ENCODE results near the gene B3GAT1.

B3GAT1 gene

DNA sequence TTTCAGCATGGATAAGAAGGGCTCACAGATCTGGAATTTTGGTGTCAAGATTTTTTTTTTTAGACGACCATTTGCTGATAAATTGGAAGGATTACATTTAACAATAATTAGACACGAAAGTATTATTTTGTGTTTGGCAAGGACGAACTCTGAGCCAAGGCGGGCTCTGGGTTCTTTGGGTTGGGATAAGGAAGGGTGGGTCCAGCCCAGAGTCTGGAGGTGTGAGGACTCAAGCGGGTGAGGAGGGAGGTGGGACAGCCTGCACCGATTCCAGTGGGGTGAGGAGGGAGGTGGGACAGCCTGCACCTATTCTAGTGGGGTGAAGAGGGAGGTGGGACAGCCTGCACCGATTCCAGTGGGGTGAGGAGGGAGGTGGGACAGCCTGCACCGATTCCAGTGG, 4.1 kb downstream of the B3GAT1 start:
- DNase-seq = no peak

DNA sequence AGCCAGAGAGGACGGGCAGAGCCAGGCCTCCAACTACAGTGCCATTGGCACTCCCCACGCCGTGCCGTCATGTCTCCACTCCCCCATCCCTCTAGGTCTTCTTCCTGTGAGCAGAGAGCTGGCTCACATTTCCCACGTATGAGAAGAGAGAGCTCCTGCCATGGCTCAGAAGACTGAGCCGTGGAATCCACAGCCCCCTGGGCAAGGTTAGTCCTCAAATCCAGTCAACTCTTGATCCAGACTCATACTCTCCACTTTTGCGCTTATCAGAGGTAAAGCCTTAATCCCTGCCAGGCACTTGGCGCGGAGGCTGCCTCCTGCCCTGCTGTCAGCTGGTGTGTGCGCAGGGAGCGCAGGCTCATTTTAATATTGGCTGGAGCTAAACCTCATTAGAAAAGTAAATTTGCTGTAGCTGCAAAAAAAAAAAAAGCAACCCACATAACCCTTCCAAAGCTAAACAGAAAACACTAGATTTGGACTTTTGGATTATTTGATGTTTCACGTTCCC, 4.7 kb downstream of the B3GAT1 start:
- DNase-seq = peak; percentile 24

DNA sequence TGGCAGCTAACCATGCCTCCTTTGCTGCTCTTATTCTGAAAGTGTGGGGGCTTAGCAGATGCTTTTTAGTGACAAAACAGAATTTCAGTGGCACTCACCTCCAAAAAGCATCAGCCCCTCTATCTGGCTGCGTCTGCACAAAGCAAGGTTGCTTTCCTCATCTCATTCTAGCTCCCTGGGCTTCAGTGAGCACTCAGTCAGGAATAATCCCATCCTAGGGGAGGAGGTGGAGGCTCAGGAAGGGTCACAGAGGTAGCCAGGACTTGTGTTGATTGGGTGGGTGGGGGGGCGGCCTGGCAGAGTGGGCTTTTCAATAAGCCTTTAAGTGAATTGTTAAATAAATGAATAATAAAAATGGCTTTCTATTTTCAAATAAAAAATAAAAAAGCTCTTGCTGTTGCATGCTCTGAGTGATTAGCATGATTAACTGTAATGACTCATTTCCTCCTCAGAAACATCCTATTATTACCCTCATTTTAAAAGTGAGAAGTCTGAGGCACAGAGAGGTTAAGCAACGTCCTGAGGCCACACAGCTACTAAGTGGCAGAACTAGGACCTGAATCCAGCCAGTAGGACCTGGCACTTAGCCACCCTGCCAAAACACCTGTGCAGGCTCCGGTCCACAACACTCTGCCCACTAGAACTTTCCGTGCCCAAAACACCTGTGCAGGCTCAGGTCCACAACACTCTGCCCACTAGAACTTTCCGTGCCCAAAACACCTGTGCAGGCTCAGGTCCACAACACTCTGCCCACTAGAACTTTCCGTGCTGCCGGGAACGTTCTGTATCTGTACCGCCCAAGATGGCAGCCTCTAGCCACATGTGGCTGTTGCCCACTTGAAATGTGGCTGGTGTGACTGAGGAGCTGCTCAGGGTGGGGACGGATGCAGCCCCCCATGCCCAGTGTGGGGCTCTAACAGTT, 5.5 kb downstream of the B3GAT1 start:
- no peak for DNase-seq

DNA sequence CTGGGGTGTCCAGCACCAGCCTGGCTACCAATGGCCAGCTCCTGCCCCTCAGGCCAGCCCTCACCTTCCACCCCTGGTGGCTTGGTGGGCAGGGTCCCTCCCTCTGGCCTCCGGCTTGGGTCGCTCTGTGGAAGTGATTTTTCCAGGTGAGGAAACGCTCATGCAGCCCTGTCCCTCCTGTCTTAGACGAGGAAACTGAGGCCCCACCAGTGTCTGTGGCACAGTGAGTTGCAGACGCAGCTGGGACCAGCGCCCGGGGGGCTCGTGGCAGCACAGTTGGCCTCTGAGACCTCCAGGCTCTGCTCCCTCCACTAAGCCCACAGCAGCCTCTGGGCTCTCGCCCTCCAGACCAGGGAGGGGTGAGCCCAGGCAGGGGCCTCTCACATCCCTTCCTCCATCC, 6.2 kb downstream of the B3GAT1 start:
- no peak for DNase-seq

DNA sequence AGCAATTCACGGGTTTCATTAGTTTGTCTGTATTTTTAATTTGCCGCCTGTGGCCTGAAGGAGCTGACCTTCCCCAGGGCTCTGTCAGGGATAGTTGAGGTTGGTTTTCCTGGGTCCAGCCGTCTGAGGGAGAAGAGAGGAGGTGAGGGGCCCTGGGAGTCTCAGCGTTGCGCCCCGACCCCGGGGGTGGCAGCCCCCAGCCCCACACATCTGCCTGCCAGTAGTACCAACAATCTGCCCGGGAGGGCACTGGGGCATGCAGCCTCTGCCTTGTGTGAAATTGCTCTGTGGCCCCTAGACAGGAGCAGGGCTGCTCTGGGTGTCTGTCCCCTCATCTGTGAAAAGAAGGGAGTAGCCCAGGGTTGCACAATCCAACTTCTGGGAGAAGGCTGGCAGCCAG, 6.6 kb downstream of the B3GAT1 start:
- DNase-seq = no peak

DNA sequence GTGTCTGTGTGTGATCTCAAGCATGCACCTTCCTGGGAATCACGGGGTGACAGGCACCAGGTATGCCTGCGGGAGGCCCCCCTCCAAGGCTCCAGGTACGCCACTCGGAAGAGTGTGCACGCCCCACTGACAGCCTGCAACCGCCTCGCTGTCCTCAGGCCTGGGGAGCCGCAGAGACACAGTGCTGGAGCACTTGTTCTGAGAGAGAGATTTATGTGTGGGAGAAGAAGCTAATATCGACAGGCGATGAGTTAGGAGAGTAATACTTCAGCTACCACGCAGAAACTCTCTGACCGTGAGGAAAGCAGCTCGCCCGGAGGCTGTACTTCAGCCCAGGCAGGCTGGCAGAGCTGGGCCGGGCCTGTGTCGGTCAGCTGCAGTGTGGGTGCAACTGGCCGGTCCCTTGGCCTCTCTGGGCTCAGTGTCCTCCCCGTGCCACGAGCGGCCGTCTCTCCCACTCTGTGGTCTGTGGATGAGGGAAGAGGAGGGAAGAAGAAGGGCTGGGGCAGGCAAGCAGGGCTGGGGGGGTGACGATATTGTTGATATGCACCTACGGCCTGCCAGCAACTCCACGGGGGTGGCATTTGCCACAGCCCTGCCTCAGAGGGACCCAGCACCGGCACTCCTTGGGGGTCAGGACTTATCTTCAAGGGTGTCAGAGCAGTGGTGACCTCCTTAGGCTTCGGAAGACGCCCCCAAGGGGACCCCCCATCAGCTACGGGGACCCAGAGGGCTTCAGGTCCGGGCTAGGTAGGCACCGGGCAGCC, 7.3 kb downstream of the B3GAT1 start:
- DNase-seq = no peak

DNA sequence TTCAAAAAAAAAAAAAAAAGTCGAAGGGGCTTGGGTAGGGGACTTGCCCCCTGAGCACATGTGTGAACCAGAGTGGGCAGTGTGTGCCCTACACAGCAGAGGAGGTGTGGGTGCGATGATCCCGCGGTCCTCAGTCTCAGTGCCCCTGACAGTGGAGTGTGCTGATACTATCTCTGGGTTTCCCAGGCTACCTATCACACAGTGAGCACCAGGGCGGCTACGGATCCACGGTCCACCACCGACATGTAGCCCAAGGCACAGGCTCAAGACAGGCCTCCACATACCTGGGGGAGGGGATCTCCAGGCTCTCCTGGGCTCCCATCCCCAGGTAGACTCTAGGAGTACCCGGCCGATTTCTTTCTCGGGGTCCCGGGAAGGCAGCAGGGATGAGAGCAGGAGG, 9.1 kb downstream of the B3GAT1 start:
- DNase-seq = no peak

DNA sequence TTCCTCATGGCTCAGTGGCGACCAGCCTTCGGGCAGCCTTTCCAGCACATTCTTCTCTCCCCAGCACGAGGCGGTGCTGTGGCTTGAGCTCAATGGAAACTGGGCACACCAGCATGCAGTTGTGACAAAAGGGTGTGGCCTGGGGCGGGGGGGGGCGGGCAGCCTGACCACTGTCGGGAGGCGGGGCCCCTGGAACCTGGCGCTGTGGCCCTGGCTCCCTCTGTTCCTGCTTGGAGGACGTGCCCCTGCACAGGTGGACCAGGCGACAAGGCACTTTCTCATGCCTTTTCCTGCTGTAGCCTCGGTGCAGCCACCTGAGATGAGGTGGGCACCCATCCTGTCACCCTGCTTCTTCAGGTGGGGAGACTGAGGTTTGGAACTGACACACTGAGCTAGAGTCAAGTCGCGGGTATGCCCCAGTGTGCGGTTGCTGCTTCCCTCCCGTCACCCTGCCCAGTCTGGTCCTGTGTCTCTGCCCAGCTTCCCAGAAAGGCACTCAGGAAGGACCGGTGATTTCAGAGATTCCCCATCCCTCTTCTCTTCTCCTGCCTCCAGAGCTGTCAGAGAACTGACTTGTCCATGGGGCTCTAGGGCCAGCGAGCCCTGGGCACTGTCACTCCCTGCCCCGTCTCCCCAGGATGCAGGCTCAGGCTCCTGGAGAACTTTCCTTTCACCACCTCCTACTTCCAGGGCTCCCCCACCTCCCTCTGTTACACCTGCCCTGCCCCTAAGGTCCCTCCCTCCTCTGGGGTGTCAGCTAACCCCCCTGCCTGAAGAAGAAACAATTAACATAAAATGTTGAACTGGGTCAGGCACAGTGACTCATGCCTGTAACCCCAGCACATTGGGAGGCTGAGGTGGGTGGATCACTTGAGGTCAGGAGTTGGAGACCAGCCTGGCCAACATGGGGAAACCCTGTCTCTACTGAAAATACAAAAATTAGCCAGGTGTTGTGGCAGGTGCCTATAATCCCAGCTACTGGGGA, 9.9 kb downstream of the B3GAT1 start:
- no peak for DNase-seq

DNA sequence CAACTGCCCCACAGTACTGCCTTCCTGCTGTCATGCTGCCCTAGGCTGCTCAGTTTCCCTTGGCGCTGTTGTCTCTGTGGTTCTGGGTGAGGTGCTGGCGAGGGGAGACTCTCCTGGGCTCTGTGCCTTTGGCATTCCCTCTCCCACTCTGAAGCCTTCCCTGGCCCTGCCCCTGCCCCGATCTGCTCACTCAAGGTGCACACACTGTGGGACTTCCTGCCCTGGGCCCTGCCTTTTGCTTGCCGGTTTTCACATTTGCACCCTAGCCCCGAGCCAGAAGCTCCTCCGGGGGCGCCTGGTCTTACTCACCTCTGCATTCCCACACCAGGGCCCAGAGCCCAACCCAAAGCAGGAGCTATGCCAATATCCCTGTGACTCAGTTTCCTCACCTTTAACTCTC, 12.0 kb downstream of the B3GAT1 start:
- DNase-seq = no peak

DNA sequence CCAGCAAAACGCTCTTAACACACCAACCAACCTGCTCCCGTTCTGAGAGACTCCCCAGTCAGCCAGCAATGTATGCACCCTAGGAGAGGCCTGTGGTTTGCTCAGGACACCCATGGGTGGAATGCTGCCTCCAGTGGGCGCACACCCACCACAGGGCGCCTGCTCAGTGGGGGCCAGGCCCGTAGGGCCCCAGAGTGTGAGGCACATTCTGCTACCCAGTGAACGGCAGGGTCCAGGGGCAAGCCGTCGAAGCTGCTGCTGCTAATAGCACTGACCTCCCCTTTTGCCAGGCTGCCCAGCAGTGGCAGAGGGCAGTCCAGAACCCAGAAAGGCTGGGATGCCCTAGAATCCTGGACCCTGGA, 12.8 kb downstream of the B3GAT1 start:
- no peak for DNase-seq

DNA sequence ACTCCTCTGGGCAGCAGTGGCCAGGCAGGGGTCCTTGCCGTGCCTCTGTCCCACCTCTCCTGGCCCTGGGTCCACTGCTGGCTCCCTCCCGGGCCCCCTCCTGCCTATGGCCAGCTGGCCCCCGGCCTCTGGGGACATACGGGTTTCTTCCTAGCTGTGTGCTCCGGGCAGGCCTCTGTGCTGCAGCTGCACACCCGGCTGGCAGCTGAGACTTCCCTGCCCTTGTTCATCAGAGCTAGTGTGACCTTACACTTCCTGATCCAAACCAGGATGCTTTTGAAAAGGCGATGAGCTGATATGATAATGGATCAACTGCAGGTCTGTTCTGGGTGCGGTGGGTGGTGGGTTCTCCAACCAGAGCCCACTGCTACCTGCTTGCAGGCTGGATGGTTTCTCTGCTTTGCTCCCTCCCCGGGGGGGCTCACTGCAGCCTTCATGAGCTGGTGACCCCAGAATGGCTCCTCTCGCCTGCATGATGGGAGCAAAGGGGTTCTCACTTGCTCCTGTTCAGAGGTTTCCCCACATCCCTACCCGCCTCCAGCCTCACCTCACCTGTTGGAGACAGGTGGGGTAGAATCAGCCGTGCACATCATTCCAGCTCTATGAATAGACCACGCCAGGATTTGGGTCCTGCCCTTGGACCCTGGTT, 13.3 kb downstream of the B3GAT1 start:
- no peak for DNase-seq

DNA sequence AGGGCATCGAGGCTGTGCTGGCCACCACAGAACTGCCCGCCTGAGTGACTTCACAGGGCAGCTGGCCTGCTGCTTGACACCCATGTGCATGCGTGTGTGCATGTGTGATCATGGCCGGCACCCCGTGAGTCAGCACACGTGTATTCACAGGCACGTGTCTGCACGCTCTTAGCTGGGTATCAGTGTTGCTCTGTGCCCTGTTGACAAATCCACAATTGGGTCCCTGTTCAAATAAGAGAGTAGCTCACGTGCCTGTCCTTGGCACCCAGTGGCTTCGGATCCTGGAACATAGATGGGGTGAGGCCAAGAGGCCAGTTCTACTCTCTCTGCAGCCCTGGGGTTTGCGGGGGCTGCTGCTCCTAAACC, 14.0 kb downstream of the B3GAT1 start:
- no peak for DNase-seq

DNA sequence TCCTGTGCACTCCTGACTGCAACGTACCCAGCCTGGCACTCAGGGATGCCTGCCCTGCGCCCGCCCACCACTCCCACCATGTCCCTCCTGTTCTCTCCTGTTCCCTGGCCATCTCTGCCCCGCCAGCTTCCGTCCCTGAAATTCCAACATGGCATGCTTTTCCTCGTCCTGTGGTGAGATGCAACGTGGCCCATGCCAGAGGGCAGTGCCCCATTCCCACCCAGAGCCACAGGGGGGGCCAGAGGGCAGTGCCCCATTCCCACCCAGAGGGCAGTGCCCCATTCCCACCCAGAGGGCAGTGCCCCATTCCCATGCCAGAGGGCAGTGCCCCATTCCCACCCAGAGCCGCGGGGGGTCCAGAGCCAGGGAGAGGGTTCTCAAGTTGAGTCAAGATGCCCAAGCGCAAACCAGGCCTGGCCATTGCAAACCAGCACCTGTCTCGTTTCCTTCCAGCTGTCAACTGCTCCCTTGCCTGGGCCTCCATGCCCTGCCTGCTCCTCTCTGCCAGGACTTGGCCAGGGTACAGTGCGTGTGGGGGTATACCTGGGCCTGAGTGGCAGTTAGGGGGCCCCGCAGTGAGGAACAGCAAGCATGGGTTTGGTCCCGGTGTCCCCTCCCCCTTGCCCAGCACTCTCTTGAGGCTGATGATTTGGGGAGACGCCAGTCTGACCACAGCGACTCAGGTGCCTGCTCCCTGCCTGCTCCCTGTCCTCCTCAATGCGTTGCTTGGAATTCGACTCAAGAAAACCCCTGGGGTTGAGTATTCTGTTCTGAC, 14.6 kb downstream of the B3GAT1 start:
- DNase-seq = no peak

DNA sequence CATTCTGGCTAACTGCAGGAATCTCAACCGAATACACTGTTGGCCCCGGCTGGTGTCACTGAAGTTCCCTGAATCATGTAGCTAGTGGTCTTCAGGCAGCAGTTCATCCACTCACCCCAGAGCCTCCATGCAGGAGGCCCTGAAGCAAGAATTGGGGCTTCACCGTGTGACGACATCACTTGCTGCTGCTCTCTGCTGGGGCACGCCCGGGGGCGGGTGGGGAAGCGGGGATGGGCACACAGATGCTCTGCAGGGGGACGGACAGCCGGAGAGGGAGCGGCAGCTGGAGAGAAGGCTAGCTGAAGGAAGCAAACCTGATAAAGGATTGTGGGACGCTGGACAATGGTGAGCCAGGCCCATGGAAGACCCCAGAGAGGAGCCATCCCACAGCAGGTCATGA, 17.0 kb downstream of the B3GAT1 start:
- DNase-seq = no peak

DNA sequence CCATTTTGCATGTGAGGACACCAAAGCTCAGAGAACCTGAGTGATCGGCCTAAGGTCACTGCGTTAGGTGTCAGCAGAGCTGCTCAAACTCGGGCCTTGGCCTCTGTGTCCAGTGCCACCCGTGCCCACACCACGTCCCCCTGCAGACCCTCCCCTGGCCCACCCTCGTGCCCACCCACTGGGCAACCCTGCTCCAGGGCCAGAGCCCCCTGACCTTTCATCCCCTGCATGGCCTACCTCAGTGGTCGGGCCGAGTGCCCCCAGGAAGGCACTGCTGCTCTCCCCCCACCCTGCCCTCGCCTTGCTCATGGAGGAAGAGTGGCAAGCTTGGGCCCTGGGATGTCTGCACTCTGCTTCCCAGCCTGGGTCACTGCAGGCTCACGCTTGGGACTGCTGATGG, 17.7 kb downstream of the B3GAT1 start:
- DNase-seq = no peak

DNA sequence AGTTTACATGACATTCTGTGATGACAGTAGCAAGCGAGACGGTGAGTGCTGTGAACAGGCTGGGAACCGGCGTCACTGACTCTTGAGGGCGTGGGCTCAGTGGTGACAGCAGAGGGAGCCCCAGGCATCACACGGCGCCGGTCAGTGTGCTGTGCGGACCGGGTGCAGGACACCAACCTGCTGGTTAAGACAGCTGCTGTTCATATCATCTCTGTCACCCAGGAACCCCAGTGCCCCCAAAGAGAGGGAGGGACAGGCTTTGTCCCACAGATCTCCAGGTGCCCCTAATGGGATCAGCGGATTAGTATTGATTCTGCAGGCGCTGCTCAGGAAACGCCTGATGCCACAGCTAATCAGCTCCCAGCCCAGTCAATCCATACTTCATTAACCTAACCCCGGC, 18.4 kb downstream of the B3GAT1 start:
- DNase-seq = peak; percentile 4

DNA sequence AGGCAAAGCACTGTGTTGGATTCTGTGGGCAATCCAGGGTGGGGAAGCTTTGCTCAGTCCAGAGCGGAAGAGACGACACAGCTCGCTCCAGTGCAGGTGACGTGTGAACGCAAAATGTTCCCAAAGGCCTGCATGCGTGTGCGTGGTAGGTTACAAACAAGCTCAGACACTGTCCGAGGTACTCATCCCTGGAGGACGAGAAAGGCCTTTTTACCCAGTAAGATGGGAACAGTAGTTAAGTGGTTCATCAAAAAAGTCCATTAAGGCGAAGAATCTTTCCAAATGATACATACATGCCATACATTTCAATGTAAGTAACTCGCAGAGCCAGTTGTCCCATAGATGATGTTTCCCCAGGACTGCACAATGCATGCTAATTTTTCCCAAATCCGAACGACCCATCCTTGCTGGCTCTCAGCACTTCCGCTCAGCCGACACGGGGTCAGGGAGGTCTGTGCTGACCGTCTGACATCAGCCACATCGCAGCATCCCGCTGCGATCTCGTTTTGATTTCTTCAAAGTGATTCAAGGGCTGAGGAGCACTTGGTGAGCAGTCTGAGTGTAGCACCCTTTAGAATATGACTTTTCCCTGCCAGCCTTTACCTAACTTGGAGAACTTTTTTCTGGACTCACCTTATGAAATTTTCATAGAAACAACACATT, 19.0 kb downstream of the B3GAT1 start:
- DNase-seq = no peak

DNA sequence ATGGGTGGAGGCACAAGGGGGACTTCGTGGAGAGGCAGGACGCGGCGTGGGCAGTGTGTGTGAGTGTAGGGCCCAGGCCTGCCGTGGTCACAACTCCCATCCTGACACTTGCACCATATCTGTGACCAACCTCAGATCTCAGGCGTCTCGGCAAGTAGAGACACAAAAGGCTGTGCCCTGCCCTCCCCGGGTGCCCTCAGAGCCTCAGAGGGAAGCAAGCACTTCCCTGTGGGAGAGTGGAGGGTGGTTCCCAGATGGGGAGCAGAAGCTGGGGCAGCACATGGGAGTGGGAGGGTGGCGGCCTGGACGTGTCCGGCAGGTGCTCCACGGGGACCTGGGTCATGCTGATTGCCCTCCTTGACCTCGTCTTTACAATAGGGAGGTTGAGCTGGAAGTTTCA, 20.4 kb downstream of the B3GAT1 start:
- no peak for DNase-seq

DNA sequence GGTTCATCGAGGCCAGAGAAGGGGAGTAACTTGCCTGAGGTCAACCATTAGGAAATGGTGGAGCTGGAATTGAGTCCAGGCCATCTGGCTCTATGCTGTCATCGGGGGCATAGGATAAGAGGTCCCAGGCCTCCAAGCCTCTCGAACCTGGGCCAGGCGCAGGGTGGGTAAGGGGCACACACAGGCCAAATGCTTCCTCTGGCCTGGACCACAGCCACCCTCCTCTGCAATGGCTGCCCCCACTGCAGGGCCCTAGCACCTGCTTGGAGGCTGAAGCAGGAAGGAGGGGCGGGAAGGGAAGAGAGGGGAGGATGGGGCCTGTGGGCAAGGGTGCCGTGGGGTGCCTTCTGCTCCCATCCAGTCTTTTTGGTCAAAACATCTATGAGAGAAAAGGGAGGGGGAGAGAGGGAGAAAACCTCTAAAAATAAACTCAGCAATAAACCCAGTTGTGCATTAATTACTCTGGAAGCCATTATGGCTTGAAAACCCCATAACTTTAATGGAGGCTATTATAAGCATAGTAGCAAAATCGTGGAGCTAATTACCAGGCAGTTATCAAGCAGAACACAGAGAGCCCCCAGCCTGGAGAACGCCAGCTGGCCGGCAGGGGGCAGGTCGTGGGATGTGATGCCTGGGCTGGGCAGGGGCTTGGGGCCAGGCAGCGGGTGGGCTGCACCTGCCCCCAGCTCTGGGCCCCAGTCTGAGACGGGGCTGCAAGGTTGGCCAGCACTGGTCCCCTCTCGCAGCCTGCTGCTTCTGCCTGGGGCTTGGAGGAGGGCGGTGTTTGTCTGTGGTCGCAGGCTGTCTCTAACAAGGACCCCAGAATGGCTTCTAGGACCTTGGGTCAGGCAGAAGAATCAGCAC, 21.1 kb downstream of the B3GAT1 start:
- DNase-seq = no peak
